SU-DHL-6 (cell line): Measurements from ENCODE around the gene MAN1B1.

Experiments
- EZH2phosphoT487 ChIP-seq: fragments of 200-600 bp; sonication (generic), shearing (Covaris generic); conservative IDR thresholded peaks from 2 replicates; pipeline ENCODE4 v1.6.1; 2018; ENCODE audit warnings: mild to moderate bottlenecking, antibody characterized with exemption, low read length, moderate library complexity, mixed read lengths
- TF ChIP-seq, protein P1 (sequence below): fragments of 200-600 bp; sonication (generic); IDR thresholded peaks from one replicate; pipeline ENCODE4 v1.5.1; 2017; ENCODE audit warnings: antibody characterized with exemption, mild to moderate bottlenecking, low read length, moderate library complexity; ENCODE audit not compliant: insufficient read depth, poor library complexity, severe bottlenecking

- TF ChIP-seq, protein P1, sequence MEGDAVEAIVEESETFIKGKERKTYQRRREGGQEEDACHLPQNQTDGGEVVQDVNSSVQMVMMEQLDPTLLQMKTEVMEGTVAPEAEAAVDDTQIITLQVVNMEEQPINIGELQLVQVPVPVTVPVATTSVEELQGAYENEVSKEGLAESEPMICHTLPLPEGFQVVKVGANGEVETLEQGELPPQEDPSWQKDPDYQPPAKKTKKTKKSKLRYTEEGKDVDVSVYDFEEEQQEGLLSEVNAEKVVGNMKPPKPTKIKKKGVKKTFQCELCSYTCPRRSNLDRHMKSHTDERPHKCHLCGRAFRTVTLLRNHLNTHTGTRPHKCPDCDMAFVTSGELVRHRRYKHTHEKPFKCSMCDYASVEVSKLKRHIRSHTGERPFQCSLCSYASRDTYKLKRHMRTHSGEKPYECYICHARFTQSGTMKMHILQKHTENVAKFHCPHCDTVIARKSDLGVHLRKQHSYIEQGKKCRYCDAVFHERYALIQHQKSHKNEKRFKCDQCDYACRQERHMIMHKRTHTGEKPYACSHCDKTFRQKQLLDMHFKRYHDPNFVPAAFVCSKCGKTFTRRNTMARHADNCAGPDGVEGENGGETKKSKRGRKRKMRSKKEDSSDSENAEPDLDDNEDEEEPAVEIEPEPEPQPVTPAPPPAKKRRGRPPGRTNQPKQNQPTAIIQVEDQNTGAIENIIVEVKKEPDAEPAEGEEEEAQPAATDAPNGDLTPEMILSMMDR: no peak
- no peak for TF ChIP-seq EZH2phosphoT487
Measured at GRCh38 chr9:137085920-137086530, 760 bp upstream of the MAN1B1 start.
